ENCODE results near the gene IRX3. TPM values are rescaled to one million over a fixed set of nuclear protein-coding genes. Genes with fewer than 3 reads are reported as not detected.

IRX3 gene
- total and polyA plus RNA-seq, 9 donors, result 0.47 to 18.6 (median 1.8) TPM

GRCh38 chr16:54320697-54321340, 34.2 kb upstream of the IRX3 start:
- H3K36me3 ChIP-seq, result no peaks in the 10 kb centered on the region
- DNase-seq, result no peak
- H3K9me3 ChIP-seq, result no peaks in the 10 kb centered on the region
- H3K4me1 ChIP-seq (ENCODE audit: insufficient read depth), result no peaks in the 10 kb centered on the region
- 72 to 80% (median 76%) methylated on average over 9 of the region's 9 CpGs for WGBS, 3 donors
- TF ChIP-seq CTCF (IDR thresholded peaks at IDR 0.05) (no peak), EP300 (IDR thresholded peaks at IDR 0.05) (no peak), POLR2A (IDR thresholded peaks at IDR 0.05) (no peak)
- intact Hi-C loops (cut with DNase I), result no loop called here
- H3K27me3 ChIP-seq, result no peaks in the 10 kb centered on the region
- no peak overlapping the region for H3K4me3 ChIP-seq
- no peak overlapping the region for H3K27ac ChIP-seq

GRCh38 chr16:54318941-54319340, 32.4 kb upstream of the IRX3 start:
- no peak for DNase-seq
- Histone ChIP-seq H3K4me1 (ENCODE audit: insufficient read depth) (no peaks in the 10 kb centered on the region), H3K4me3 (no peak overlapping the region), H3K27ac (no peak overlapping the region), H3K9me3 (no peaks in the 10 kb centered on the region), H3K36me3 (no peaks in the 10 kb centered on the region), H3K27me3 (no peaks in the 10 kb centered on the region)
- WGBS, 3 donors, result 40 to 70% (median 60%) methylated on average over 1 of the region's 1 CpG
- intact Hi-C loops (cut with DNase I), result no loop called here
- TF ChIP-seq POLR2A (IDR thresholded peaks at IDR 0.05) (no peak), CTCF (IDR thresholded peaks at IDR 0.05) (no peak)

GRCh38 chr16:54317101-54317611, 30.6 kb upstream of the IRX3 start:
- no peaks in the 10 kb centered on the region for H3K4me1 ChIP-seq (ENCODE audit: insufficient read depth)
- no peak overlapping the region for H3K27ac ChIP-seq
- intact Hi-C loops (cut with DNase I), result no loop called here
- H3K36me3 ChIP-seq, result no peaks in the 10 kb centered on the region
- H3K4me3 ChIP-seq, result no peak overlapping the region
- no peak for TF ChIP-seq POLR2A (IDR thresholded peaks at IDR 0.05)
- TF ChIP-seq EP300 (IDR thresholded peaks at IDR 0.05), result no peak
- no peak for TF ChIP-seq CTCF (IDR thresholded peaks at IDR 0.05)
- H3K27me3 ChIP-seq, result no peaks in the 10 kb centered on the region
- no peak for DNase-seq
- no peaks in the 10 kb centered on the region for H3K9me3 ChIP-seq
- WGBS, 3 donors, result 62 to 77% (median 68%) methylated on average over 15 of the region's 15 CpGs

- Histone ChIP-seq H3K36me3 (no peaks in the 10 kb centered on the region), H3K4me3 (no peak overlapping the region), H3K27ac (no peak overlapping the region), H3K4me1 (ENCODE audit: insufficient read depth) (no peaks in the 10 kb centered on the region), H3K9me3 (no peaks in the 10 kb centered on the region), H3K27me3 (no peaks in the 10 kb centered on the region)
- whole genome bisulfite sequencing, 3 donors, result 81 to 90% (median 82%) methylated on average over 8 of the region's 8 CpGs
- no peak for DNase-seq
- intact Hi-C loops (cut with DNase I), result no loop called here
- no peak for TF ChIP-seq EP300 (IDR thresholded peaks at IDR 0.05)
- TF ChIP-seq POLR2A (IDR thresholded peaks at IDR 0.05), result no peak
- TF ChIP-seq CTCF (IDR thresholded peaks at IDR 0.05), result no peak
Measured at GRCh38 chr16:54316095-54316889, 29.7 kb upstream of the IRX3 start.

All from ovary (tissue), 9 donors.